GM21367 (cell line): ENCODE data around the gene NEK11.
"Not testable (repeated sequence)": the region's sequence is repeated elsewhere in the genome, so short reads cannot be mapped to it uniquely, and the experiment has no call there.

Experiments used
- ATAC-seq: cut with Tn5 transposase; IDR thresholded peaks from one replicate; pipeline ENCODE4 v1.9.1; 2021; ENCODE audit not compliant: unreplicated experiment

NEK11 gene

DNA sequence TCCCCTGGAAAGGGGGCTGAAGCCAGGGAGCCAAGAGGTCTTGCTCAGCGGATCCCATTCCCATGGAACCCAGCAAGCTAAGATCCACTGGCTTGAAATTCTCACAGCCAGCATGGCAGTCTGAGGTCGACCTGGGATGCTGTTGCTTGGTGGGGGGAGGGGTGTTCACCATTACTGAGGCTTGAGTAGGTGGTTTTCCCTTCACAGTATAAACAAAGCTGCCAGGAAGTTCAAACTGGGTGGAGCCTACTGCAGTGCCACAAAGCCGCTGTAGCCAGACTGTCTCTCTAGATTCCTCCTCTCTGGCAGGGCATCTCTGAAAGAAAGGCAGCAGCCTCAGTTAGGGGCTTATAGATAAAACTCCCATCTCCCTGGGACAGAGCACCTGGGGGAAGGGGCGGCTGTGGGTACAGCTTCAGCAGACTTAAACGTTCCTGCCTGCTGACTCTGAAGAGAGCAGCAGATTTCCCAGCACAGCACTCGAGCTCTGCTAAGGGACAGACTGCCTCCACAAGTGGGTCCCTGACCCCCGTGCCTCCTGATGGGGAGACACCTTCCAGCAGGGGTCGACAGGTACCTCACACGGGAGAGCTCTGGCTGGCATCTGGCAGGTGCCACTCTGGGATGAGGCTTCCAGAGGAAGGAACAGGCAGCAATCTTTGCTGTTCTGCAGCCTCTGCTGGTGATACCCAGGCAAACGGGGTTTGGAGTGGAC is 15.8 kb downstream of the NEK11 start:
- ATAC-seq: not testable (repeated sequence)

DNA sequence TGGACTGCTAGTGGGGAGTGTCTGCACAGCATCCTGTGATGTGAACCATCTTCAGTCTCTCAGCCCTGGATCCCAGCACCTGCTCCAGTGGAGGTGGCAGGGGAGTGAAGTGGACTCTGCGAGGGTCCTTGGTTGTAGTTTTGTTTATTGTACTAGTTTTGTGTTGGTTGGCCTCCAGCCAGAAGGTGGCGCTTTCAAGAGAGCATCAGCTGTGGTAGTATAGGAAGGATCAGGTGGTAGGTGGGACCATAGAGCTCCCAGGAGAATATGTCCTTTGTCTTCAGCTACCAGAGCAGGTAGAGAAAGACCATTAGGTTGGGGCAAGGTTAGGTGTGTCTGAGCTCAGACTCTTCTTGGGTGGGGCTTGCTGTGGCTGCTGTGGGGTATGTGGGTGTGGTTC is 20.9 kb downstream of the NEK11 start:
- ATAC-seq: no peak

DNA sequence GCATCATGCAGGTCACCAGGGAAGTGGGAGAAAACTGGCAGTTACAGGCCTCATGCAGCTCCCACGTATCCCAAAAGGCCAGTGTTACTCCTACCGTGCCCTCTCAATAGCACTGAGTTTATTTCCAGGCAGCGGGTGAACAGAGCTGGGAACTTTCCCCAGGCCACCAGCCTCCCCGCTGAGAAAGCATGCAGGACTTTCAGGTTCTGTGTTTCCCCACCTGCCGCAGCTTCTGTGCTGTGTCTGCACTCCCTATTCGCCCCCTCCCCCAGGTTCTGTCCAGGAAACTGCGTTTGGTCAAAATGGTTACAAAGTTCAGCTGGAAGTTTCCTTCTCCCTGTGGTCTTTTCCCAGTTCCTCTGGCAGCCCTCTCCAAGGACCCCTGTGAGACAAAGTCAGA is 21.4 kb downstream of the NEK11 start:
- ATAC-seq: no peak

DNA sequence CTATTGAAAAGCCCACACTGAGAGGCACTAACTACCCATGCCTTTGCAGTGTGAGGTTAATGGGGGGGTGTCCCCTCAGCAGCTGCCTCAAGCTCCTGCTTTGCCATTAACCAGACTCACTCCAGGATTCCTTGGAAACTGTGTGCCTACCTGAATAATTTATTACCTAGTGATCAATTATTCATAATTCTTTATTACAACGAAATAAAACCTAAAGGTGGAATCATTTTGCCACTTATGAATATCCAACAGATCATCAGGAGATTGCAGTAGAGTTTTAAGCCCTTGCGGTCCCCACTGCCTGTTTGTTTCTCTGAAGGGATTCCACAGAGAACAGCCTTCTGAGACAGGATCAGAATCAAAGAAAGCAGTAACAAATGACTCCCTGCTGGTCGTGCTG is 23.3 kb downstream of the NEK11 start:
- ATAC-seq: no peak

DNA sequence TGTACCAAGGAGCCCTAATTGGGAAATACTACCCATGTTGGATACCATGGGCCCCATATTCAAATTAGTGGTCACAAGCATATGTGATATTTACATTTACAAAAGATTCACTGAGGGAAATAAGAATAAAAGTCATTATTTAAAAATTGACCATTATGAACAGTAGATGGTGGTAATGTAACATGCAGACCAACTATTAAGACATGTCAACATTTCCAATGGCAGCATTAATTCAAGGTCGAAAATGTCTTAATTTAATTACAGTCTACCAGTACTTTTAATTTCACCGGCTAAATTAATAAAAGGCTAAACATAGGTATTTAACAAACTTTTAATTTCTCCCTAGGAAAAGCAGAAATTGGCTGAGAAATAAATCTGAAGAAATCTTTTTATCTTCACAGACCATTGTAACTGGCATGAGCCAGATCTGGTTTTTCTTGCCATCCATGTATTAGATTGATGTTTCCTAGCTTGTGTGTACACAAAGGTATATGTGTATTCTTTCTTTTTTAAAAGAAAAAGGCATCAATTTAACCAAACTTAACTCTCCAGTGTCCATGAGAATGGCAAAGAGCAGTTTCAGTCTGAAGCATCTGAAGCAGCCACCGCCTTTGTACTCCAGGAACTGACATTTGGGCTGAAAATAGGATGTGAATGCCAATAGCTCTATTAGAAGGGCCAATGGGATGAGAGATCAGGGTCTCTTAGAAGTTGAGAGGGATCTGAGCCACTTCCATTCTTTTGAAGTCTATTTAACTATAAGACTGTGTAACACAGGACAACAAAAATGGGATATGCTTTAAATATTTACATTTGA is 26.6 kb downstream of the NEK11 start:
- ATAC-seq: no peak

DNA sequence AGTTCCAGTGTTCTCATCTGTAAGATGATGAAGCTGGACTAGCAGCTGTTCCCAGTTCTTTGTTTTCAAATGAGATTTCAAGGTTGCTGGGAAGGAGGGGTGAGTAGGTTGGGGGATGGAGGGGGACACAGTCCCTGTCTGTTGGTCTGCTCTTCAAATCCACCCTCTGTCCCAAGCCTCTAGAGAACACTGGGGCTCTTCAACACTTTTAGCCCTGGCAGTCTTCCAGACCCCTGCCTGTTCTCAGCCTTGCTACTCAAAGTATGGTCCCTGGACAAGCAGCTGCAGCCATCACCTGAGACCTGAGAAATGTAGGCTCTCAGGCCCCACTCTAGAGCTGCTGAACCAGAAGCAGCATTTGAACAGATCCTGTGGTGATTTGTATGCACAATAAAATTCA is 41.3 kb downstream of the NEK11 start:
- ATAC-seq: no peak

DNA sequence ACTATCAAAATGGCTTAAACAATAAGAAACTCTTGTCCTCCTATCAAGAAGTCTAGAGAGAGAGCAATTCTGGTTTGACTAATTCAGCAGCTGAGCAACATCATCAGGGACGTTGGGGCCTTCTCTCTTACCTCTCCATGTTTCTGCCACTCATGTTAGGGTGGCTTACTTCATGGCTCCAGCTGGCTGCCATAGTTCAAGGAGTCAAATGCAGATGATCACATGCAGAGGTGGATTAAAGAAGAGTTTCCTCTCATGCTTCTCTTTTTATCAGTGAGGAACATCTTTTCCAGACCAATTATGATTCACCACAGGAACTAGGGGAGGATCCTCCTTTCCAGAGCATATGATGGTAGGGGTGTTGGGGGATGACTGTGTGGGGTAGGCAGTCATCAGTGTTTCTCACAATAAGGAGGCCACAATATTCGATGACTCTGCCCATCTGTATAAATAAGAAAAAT is 45.5 kb downstream of the NEK11 start:
- no peak for ATAC-seq

DNA sequence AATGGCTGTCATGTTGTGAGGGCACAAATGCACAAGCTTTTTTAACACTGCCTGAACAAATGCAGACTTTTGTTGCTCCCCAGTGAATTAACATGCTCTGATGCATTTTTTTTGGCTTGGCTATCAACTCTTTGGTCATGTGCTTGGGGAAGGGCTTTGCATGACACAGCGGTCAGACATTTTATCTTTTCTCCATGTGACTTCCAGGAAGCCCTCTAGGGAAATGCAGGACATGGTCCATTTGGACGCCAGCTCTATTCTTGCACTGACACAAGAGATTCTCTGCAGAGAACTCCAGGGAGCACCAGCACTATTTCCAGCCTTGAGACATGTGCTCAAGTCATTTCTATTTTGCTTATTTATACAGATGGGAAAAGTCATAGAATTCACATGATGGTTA is 46.2 kb downstream of the NEK11 start:
- no peak for ATAC-seq

GRCh38 chr3:131075632-131076328 is 49.1 kb downstream of the NEK11 start:
- ATAC-seq: no peak

- no peak for ATAC-seq
Measured at GRCh38 chr3:131077904-131078303, 51.2 kb downstream of the NEK11 start.

DNA sequence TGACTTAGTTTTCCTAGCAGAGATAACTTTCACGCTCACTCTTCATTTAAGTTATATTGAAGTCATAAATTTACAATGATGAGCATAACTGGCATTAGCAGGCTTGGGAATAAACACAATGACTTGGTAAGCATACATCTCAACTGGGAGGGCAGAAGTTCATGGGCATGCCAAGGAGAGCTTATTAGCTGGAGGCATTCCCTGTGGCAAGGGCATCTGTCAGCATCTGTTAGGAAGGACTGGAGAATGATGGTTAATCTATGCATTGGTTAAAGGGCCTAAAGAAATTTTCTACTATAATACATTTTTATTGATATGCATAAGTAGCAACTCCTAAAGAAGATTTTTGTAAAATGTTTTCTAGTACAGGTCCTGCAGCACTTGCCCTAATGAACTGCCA is 52.4 kb downstream of the NEK11 start:
- no peak for ATAC-seq

DNA sequence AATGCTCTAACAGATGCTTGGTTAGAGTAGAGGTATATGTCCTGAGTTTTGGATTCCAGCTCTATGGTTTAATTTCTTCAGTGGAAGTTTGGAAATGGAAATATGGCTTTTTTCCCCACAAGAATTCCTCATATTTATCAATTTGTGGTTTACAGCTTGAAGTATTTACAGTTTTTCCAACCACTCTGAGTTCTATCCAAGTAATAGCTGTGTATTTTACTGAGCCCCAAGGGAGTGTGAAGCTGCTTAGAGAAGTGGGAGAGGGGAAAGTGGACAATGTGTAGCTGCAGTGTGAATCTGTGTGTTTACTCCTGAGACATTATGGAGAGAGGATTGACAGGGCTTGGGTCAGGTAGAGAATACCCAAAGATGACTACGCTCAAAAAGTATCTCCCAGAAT is 54.5 kb downstream of the NEK11 start:
- no peak for ATAC-seq

DNA sequence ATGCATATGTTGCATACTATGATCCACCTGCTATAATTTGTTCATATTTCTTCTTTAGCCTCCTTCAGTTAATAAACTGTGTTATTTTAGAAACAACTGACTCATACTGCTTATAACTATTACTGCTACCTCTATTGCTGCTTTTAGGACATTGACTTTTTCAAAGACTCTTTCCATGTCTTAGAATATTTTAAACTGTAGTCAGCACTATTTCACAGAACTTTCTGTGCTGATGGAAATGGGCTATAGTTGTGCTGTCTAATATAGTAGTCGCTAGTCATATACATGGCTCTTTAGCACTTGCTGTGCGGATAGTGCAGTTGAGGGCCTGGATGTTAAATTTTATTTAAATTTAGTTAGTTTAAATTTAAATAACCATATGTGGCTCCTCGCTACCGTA is 55.6 kb downstream of the NEK11 start:
- no peak for ATAC-seq

- ATAC-seq: no peak
Measured at GRCh38 chr3:131082871-131083863, 56.5 kb downstream of the NEK11 start.

DNA sequence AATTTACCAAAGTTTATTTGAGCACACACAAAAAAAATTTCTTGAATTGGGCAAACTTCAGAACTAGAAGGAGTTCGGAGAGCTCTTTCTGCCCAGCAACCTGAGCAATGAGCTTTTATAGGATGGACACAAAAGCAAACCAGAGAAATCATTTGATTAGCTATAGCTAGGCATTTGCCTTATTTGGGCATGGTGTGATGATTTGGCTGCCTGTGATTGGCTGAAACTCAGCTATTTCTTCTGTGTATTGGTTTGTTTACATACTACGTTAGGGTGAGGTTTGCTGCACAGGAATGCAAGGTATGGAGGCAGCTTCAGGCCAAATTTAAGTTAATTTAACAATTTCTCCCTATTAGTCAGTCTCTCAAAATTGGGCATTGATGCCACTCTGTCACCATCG is 65.1 kb downstream of the NEK11 start:
- no peak for ATAC-seq

- ATAC-seq: no peak
Measured at GRCh38 chr3:131107637-131108433, 81.2 kb downstream of the NEK11 start.

- ATAC-seq: no peak
Measured at GRCh38 chr3:131109156-131109555, 82.5 kb downstream of the NEK11 start.

GRCh38 chr3:131110087-131110486 is 83.4 kb downstream of the NEK11 start:
- no peak for ATAC-seq

GRCh38 chr3:131114256-131114655 is 87.6 kb downstream of the NEK11 start:
- ATAC-seq: no peak

GRCh38 chr3:131125684-131126083 is 99.0 kb downstream of the NEK11 start:
- no peak for ATAC-seq
